HepG2 (cell line): ENCODE results near the gene IQCH. TPM values are rescaled to one million over a fixed set of nuclear protein-coding genes. Genes with fewer than 3 reads are reported as not detected.

Experiments
- HDAC1 ChIP-seq: sonication (generic); formaldehyde crosslinking; IDR thresholded peaks from 2 replicates; pipeline ENCODE4 v1.5.1; 2020; ENCODE audit warnings: mild to moderate bottlenecking, missing genetic modification reagents
- HDAC6 ChIP-seq: fragments of 200-600 bp; sonication (generic); IDR thresholded peaks from 2 replicates; pipeline ENCODE4 v1.7.0; 2017; ENCODE audit warnings: mild to moderate bottlenecking, antibody characterized with exemption, low read length, low read depth
- HMGA1 ChIP-seq: sonication (generic); formaldehyde crosslinking; conservative IDR thresholded peaks from 2 replicates; pipeline ENCODE4 v1.4.0; 2020; ENCODE audit warnings: missing genetic modification reagents
- KDM1A ChIP-seq: IDR thresholded peaks from 2 replicates; pipeline ENCODE4 v1.6.1; 2016; ENCODE audit warnings: missing compliant biosample characterization
- NFKB2 ChIP-seq: sonication (generic); formaldehyde crosslinking; IDR thresholded peaks from 2 replicates; pipeline ENCODE4 v1.4.0; 2020; ENCODE audit warnings: missing genetic modification reagents, borderline replicate concordance
- RAD51 ChIP-seq: fragments of 450-650 bp; IDR thresholded peaks from 2 replicates; pipeline ENCODE4 v1.6.1; 2016; ENCODE audit warnings: borderline replicate concordance
- RARG ChIP-seq: sonication (generic); formaldehyde crosslinking; IDR thresholded peaks from 2 replicates; pipeline ENCODE4 v1.4.0; 2020; ENCODE audit warnings: low read depth, mild to moderate bottlenecking, missing genetic modification reagents
- RCOR2 ChIP-seq: IDR thresholded peaks from 2 replicates; pipeline ENCODE4 v1.6.1; 2016; ENCODE audit warnings: missing biosample characterization, missing genetic modification reagents
- ZBTB1 ChIP-seq: sonication (generic); formaldehyde crosslinking; IDR thresholded peaks from 2 replicates; pipeline ENCODE4 v1.4.0; 2020; ENCODE audit warnings: missing genetic modification reagents, borderline replicate concordance
- ZNF652 ChIP-seq: IDR thresholded peaks from 2 replicates; pipeline ENCODE4 v1.6.1; 2016; ENCODE audit warnings: low read depth, borderline replicate concordance
- polyA plus RNA-seq, 8 experiments: library from polyadenylated mRNA; depleted of rRNA in 3 of 8; stranded (reverse) in 7 of 8; unstranded in 1 of 8; fragments of >200 nt; fragmentation: Illumina TruSeq in 4 of 8; extraction: Trizol in 4 of 8; gene quantifications; 2 replicates each; pipeline versions ENCODE4 v1.2.1 to v1.2.3, GENCODE V29; 2011 to 2016; ENCODE audit warnings: low read depth in 4 of 8, missing spikeins in 1 of 8, mixed read lengths in 1 of 8; ENCODE audit not compliant: insufficient read depth in 1 of 8
- total RNA-seq, 5 experiments: library from RNA; depleted of rRNA; stranded (reverse); fragments of >200 nt; fragmentation: Illumina TruSeq; extraction: Trizol; gene quantifications; 2 replicates each; pipeline ENCODE4 v1.2.3, GENCODE V29; 2016; ENCODE audit warnings: low read depth in 1 of 5
- TF ChIP-seq, protein P1 (sequence below): sonication (generic); formaldehyde crosslinking; IDR thresholded peaks from 2 replicates; pipeline ENCODE4 v1.4.0; 2020; ENCODE audit warnings: missing genetic modification reagents, borderline replicate concordance
- TF ChIP-seq, protein P2 (sequence below): sonication (generic); formaldehyde crosslinking; IDR thresholded peaks from 2 replicates; pipeline ENCODE4 v1.5.1; 2020; ENCODE audit warnings: missing genetic modification reagents, mild to moderate bottlenecking, borderline replicate concordance
- TF ChIP-seq, protein P3 (sequence below): sonication (generic); formaldehyde crosslinking; IDR thresholded peaks from 2 replicates; pipeline ENCODE4 v1.4.0; 2020; ENCODE audit warnings: missing genetic modification reagents
- TF ChIP-seq, protein P4 (sequence below): sonication (generic); formaldehyde crosslinking; IDR thresholded peaks from 2 replicates; pipeline ENCODE4 v1.4.0; 2020; ENCODE audit warnings: missing genetic modification reagents, borderline replicate concordance

The IQCH gene
- total and polyA plus RNA-seq, 2 of the 13 experiments (the other 11 are each of a cell fraction or from before 2014, with no cell fraction given), result 0.16 to 0.55 TPM

- TF ChIP-seq, protein P1, sequence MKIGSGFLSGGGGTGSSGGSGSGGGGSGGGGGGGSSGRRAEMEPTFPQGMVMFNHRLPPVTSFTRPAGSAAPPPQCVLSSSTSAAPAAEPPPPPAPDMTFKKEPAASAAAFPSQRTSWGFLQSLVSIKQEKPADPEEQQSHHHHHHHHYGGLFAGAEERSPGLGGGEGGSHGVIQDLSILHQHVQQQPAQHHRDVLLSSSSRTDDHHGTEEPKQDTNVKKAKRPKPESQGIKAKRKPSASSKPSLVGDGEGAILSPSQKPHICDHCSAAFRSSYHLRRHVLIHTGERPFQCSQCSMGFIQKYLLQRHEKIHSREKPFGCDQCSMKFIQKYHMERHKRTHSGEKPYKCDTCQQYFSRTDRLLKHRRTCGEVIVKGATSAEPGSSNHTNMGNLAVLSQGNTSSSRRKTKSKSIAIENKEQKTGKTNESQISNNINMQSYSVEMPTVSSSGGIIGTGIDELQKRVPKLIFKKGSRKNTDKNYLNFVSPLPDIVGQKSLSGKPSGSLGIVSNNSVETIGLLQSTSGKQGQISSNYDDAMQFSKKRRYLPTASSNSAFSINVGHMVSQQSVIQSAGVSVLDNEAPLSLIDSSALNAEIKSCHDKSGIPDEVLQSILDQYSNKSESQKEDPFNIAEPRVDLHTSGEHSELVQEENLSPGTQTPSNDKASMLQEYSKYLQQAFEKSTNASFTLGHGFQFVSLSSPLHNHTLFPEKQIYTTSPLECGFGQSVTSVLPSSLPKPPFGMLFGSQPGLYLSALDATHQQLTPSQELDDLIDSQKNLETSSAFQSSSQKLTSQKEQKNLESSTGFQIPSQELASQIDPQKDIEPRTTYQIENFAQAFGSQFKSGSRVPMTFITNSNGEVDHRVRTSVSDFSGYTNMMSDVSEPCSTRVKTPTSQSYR (CRISPR knock-in tag), result no peak
- no peak for TF ChIP-seq RARG (CRISPR knock-in tag)
- no peak for TF ChIP-seq NFKB2
- no peak for TF ChIP-seq HDAC6
- TF ChIP-seq HMGA1 (CRISPR knock-in tag), result no peak
- no peak for TF ChIP-seq RCOR2 (CRISPR knock-in tag)
- TF ChIP-seq ZBTB1, result no peak
- peak; percentile 100 for TF ChIP-seq HDAC1 (CRISPR knock-in tag)
- no peak; the same call in 1 of the 2 replicates for TF ChIP-seq ZNF652 (CRISPR knock-in tag)
- TF ChIP-seq, protein P2, sequence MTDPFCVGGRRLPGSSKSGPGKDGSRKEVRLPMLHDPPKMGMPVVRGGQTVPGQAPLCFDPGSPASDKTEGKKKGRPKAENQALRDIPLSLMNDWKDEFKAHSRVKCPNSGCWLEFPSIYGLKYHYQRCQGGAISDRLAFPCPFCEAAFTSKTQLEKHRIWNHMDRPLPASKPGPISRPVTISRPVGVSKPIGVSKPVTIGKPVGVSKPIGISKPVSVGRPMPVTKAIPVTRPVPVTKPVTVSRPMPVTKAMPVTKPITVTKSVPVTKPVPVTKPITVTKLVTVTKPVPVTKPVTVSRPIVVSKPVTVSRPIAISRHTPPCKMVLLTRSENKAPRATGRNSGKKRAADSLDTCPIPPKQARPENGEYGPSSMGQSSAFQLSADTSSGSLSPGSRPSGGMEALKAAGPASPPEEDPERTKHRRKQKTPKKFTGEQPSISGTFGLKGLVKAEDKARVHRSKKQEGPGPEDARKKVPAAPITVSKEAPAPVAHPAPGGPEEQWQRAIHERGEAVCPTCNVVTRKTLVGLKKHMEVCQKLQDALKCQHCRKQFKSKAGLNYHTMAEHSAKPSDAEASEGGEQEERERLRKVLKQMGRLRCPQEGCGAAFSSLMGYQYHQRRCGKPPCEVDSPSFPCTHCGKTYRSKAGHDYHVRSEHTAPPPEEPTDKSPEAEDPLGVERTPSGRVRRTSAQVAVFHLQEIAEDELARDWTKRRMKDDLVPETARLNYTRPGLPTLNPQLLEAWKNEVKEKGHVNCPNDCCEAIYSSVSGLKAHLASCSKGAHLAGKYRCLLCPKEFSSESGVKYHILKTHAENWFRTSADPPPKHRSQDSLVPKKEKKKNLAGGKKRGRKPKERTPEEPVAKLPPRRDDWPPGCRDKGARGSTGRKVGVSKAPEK (CRISPR knock-in tag), result 0 out of 2 replicates have a peak, but pooled peaks have one; percentile 42
- no peak for TF ChIP-seq KDM1A
- TF ChIP-seq RAD51, result no peak
- TF ChIP-seq, protein P3, sequence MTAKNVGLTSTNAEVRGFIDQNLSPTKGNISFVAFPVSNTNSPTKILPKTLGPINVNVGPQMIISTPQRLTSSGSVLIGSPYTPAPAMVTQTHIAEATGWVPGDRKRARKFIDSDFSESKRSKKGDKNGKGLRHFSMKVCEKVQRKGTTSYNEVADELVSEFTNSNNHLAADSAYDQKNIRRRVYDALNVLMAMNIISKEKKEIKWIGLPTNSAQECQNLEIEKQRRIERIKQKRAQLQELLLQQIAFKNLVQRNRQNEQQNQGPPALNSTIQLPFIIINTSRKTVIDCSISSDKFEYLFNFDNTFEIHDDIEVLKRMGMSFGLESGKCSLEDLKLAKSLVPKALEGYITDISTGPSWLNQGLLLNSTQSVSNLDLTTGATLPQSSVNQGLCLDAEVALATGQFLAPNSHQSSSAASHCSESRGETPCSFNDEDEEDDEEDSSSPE (CRISPR knock-in tag), result peak; percentile 70; the same call in 1 of the 2 replicates
- TF ChIP-seq, protein P4, sequence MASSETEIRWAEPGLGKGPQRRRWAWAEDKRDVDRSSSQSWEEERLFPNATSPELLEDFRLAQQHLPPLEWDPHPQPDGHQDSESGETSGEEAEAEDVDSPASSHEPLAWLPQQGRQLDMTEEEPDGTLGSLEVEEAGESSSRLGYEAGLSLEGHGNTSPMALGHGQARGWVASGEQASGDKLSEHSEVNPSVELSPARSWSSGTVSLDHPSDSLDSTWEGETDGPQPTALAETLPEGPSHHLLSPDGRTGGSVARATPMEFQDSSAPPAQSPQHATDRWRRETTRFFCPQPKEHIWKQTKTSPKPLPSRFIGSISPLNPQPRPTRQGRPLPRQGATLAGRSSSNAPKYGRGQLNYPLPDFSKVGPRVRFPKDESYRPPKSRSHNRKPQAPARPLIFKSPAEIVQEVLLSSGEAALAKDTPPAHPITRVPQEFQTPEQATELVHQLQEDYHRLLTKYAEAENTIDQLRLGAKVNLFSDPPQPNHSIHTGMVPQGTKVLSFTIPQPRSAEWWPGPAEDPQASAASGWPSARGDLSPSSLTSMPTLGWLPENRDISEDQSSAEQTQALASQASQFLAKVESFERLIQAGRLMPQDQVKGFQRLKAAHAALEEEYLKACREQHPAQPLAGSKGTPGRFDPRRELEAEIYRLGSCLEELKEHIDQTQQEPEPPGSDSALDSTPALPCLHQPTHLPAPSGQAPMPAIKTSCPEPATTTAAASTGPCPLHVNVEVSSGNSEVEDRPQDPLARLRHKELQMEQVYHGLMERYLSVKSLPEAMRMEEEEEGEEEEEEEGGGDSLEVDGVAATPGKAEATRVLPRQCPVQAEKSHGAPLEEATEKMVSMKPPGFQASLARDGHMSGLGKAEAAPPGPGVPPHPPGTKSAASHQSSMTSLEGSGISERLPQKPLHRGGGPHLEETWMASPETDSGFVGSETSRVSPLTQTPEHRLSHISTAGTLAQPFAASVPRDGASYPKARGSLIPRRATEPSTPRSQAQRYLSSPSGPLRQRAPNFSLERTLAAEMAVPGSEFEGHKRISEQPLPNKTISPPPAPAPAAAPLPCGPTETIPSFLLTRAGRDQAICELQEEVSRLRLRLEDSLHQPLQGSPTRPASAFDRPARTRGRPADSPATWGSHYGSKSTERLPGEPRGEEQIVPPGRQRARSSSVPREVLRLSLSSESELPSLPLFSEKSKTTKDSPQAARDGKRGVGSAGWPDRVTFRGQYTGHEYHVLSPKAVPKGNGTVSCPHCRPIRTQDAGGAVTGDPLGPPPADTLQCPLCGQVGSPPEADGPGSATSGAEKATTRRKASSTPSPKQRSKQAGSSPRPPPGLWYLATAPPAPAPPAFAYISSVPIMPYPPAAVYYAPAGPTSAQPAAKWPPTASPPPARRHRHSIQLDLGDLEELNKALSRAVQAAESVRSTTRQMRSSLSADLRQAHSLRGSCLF (CRISPR knock-in tag), result no peak
Measured at GRCh38 chr15:67254238-67255175, at the start of gene IQCH, which contains the start of gene AAGAB (continued).
